HepG2 (cell line): ENCODE measurements around the gene SLIT3. TPM values are rescaled to one million over a fixed set of nuclear protein-coding genes. Genes with fewer than 3 reads are reported as not detected.

ENCODE experiments used
- ATAC-seq: fragments of 200-7000 bp; cut with Tn5 transposase; 3 replicates; pipeline ENCODE4 v1.9.1; 2020; ENCODE audit warnings: mild to moderate bottlenecking, moderate library complexity
- BruUV-seq: library from RNA; stranded (reverse); fragments of 400-500 nt; replicated peaks from 2 replicates; lab custom pipeline; 2021; lab: Mats Ljungman, UMichigan
- CTCF ChIA-PET: fragments of 300-600 bp; formaldehyde crosslinking; extraction: SDS; loops from one replicate; lab custom pipeline; 2021; ENCODE audit warnings: low total read pairs, inconsistent platforms, low intra/inter-chr PET ratio; lab: Yijun Ruan, JAX
- POLR2A ChIA-PET: fragments of 350-600 bp; sonication (Branson Sonifier 250); formaldehyde crosslinking; loops from one replicate; lab custom pipeline; 2020; ENCODE audit warnings: antibody characterized with exemption, inconsistent platforms; lab: Yijun Ruan, JAX
- DNase-seq: peaks from one replicate; pipeline ENCODE4 v3.0.0-alpha.2; 2015; ENCODE audit warnings: low spot score
- FAIRE-seq: peaks from 3 replicates; lab custom pipeline; 2011; peaks lifted over from hg19 to GRCh38; lab: Jason Lieb, UNC
- H2AFZ ChIP-seq: one replicate; pipeline ENCODE4 v1.6.1; 2011; ENCODE audit warnings: low read length, inconsistent platforms
- H3K27ac ChIP-seq: fragments of 300-600 bp; 3 replicates; pipeline ENCODE4 v1.8.0; 2011; ENCODE audit warnings: mixed run types, mild to moderate bottlenecking, mixed read lengths, low read length, inconsistent platforms; ENCODE audit not compliant: insufficient read depth; ENCODE audit errors: extremely low read length
- H3K27me3 ChIP-seq, 2 experiments: fragments of 200-600 bp in 1 of 2; 2 replicates in 1 of 2; 3 replicates in 1 of 2; pipeline versions ENCODE4 v1.6.0 to v1.8.0; 2011; ENCODE audit warnings: low read length in 2 of 2, mild to moderate bottlenecking in 2 of 2, moderate library complexity in 2 of 2, inconsistent platforms in 1 of 2; ENCODE audit not compliant: insufficient read depth in 2 of 2, control insufficient read depth in 1 of 2
- H3K36me3 ChIP-seq, 2 experiments: fragments of 200-600 bp in 1 of 2; replicated peaks in 1 of 2; 2 replicates in 1 of 2; 3 replicates in 1 of 2; pipeline versions ENCODE4 v1.5.1 to v1.8.0; 2011; ENCODE audit warnings: low read length in 2 of 2, inconsistent platforms in 1 of 2; ENCODE audit not compliant: insufficient read depth in 2 of 2, control insufficient read depth in 1 of 2
- H3K4me1 ChIP-seq: 2 replicates; pipeline ENCODE4 v1.5.1; 2012; ENCODE audit warnings: low read length, inconsistent platforms; ENCODE audit not compliant: insufficient read depth
- H3K4me2 ChIP-seq: 2 replicates; pipeline ENCODE4 v1.6.0; 2011; ENCODE audit warnings: low read depth, low read length, inconsistent platforms
- H3K4me3 ChIP-seq, 3 experiments: fragments of 200-600 bp in 1 of 3; sonication (generic), shearing (Covaris generic) in 1 of 3; replicated peaks in 1 of 3; 2 replicates each; pipeline ENCODE4 v1.5.1; 2011 to 2016; ENCODE audit warnings: low read length in 3 of 3, inconsistent platforms in 2 of 3, low read depth in 2 of 3, mild to moderate bottlenecking in 2 of 3, control low read depth in 1 of 3, mixed read lengths in 1 of 3; ENCODE audit not compliant: insufficient read depth in 1 of 3
- H3K79me2 ChIP-seq: one replicate; pipeline ENCODE4 v1.6.1; 2011; ENCODE audit warnings: low read length, inconsistent platforms; ENCODE audit not compliant: insufficient read depth
- H3K9ac ChIP-seq: 2 replicates; pipeline ENCODE4 v1.6.0; 2011; ENCODE audit warnings: mild to moderate bottlenecking, low read depth, low read length, inconsistent platforms; ENCODE audit not compliant: insufficient read depth
- H3K9me3 ChIP-seq: 2 replicates; pipeline ENCODE4 v1.5.1; 2012; ENCODE audit warnings: mild to moderate bottlenecking, low read length
- H4K20me1 ChIP-seq: 2 replicates; pipeline ENCODE4 v1.6.0; 2011; ENCODE audit warnings: inconsistent platforms, mild to moderate bottlenecking, low read length, moderate library complexity; ENCODE audit not compliant: insufficient read depth
- GTF2F1 ChIP-seq: fragments of 150-350 bp; IDR thresholded peaks from 2 replicates; pipeline ENCODE4 v1.6.1; 2014; ENCODE audit warnings: low read length
- MAF1 ChIP-seq: sonication (generic); formaldehyde crosslinking; IDR thresholded peaks from 2 replicates; pipeline ENCODE4 v1.5.0; 2020; ENCODE audit warnings: missing genetic modification reagents, borderline replicate concordance
- ZBTB7A ChIP-seq: sonication (generic); formaldehyde crosslinking; IDR thresholded peaks from 2 replicates; pipeline ENCODE4 v1.8.0; 2022; ENCODE audit warnings: mild to moderate bottlenecking, missing genetic modification reagents
- ZFP36L1 ChIP-seq: sonication (generic); formaldehyde crosslinking; IDR thresholded peaks from 2 replicates; pipeline ENCODE4 v1.8.0; 2022; ENCODE audit warnings: mild to moderate bottlenecking, missing genetic modification reagents, moderate library complexity
- ZNF274 ChIP-seq: sonication (generic); formaldehyde crosslinking; IDR thresholded peaks from 2 replicates; pipeline ENCODE4 v1.5.1; 2020; ENCODE audit warnings: mild to moderate bottlenecking, missing genetic modification reagents
- WGBS: methylation state at CpG from one replicate; pipeline ENCODE4 v1.1.6; 2017; ENCODE audit warnings: low lambda C conversion rate; 5-methylcytosine and 5-hydroxymethylcytosine counted together
- in situ Hi-C: cut with HindIII; loops from 2 replicates; pipeline ENCODE4 v1.10.0; 2017; ENCODE audit warnings: low pct_unique_long_range_greater_than_20kb; ENCODE audit not compliant: extremely low pct_ligation_motif_present
- intact Hi-C: fragments of 100-400 bp; cut with micrococcal nuclease; formaldehyde crosslinking; loops from one replicate; pipeline ENCODE4 v1.10.0; 2022; ENCODE audit not compliant: unreplicated experiment
- polyA plus RNA-seq, 8 experiments: library from polyadenylated mRNA; depleted of rRNA in 3 of 8; stranded (reverse) in 7 of 8; unstranded in 1 of 8; fragments of >200 nt; fragmentation: Illumina TruSeq in 4 of 8; extraction: Trizol in 4 of 8; gene quantifications; 2 replicates each; pipeline versions ENCODE4 v1.2.1 to v1.2.3, GENCODE V29; 2011 to 2016; ENCODE audit warnings: low read depth in 4 of 8, missing spikeins in 1 of 8, mixed read lengths in 1 of 8; ENCODE audit not compliant: insufficient read depth in 1 of 8
- total RNA-seq, 5 experiments: library from RNA; depleted of rRNA; stranded (reverse); fragments of >200 nt; fragmentation: Illumina TruSeq; extraction: Trizol; gene quantifications; 2 replicates each; pipeline ENCODE4 v1.2.3, GENCODE V29; 2016; ENCODE audit warnings: low read depth in 1 of 5
- TF ChIP-seq, protein P1 (sequence below): sonication (generic); formaldehyde crosslinking; IDR thresholded peaks from 2 replicates; pipeline ENCODE4 v1.4.0; 2020; ENCODE audit warnings: missing genetic modification reagents, borderline replicate concordance

SLIT3 gene
- total and polyA plus RNA-seq, 2 of the 13 experiments (the other 11 are each of a cell fraction or from before 2014, with no cell fraction given), result not detected

DNA sequence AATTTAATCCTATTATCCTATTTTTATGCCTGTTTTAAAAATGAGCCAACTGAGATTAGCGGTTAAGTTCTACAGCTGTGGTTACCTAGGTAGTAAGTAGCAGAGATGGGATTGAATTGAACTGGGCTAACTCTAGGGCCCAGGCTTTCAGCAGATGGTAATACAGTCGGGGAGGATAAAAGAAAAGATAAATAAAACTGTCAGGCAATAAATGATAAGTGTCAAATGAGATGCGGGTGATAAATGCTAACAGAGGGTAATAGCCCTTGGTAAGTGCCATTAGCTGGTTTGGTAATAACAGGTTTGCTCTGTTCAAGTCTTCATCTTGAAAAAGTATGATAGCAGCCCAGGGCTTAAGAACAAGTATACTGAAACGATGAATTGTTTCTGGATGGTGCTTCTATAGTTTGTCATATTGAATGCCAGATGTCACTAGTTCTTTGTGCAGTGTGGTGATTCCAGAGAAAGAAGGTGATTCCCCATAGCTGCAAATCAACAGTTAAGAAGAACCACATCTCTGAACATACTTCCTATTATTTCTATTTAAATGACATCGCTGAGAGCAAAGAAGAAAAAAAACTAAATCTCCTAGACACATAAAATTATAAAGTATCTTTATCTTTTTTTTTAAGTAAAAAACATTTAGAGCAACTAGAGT lies 360.9 kb downstream of the SLIT3 start:
- Histone ChIP-seq H3K27ac (no peak overlapping the region), H3K4me3 (no peak overlapping the region), H2AFZ (no peak overlapping the region), H3K79me2 (no peaks in the 10 kb centered on the region), H3K4me1 (no peaks in the 10 kb centered on the region), H4K20me1 (no peaks in the 10 kb centered on the region), H3K9ac (no peak overlapping the region), H3K9me3 (no peaks in the 10 kb centered on the region), H3K4me2 (no peak overlapping the region), H3K27me3 (peaks cover 0 to 9% of the 10 kb centered on the region in 2 experiments; a peak in 2 of 5 replicates), H3K36me3 (no peaks in the 10 kb centered on the region)
- BruUV-seq, result no TSS peak
- WGBS, result 24% methylated on average over 5 of the region's 5 CpGs
- ChIA-PET CTCF (no interaction called here), POLR2A (no interaction called here)
- TF ChIP-seq ZFP36L1 (CRISPR knock-in tag) (no peak), ZNF274 (CRISPR knock-in tag) (no peak), GTF2F1 (no peak), MAF1 (CRISPR knock-in tag) (no peak), ZBTB7A (CRISPR knock-in tag) (no peak)
- TF ChIP-seq, protein P1, sequence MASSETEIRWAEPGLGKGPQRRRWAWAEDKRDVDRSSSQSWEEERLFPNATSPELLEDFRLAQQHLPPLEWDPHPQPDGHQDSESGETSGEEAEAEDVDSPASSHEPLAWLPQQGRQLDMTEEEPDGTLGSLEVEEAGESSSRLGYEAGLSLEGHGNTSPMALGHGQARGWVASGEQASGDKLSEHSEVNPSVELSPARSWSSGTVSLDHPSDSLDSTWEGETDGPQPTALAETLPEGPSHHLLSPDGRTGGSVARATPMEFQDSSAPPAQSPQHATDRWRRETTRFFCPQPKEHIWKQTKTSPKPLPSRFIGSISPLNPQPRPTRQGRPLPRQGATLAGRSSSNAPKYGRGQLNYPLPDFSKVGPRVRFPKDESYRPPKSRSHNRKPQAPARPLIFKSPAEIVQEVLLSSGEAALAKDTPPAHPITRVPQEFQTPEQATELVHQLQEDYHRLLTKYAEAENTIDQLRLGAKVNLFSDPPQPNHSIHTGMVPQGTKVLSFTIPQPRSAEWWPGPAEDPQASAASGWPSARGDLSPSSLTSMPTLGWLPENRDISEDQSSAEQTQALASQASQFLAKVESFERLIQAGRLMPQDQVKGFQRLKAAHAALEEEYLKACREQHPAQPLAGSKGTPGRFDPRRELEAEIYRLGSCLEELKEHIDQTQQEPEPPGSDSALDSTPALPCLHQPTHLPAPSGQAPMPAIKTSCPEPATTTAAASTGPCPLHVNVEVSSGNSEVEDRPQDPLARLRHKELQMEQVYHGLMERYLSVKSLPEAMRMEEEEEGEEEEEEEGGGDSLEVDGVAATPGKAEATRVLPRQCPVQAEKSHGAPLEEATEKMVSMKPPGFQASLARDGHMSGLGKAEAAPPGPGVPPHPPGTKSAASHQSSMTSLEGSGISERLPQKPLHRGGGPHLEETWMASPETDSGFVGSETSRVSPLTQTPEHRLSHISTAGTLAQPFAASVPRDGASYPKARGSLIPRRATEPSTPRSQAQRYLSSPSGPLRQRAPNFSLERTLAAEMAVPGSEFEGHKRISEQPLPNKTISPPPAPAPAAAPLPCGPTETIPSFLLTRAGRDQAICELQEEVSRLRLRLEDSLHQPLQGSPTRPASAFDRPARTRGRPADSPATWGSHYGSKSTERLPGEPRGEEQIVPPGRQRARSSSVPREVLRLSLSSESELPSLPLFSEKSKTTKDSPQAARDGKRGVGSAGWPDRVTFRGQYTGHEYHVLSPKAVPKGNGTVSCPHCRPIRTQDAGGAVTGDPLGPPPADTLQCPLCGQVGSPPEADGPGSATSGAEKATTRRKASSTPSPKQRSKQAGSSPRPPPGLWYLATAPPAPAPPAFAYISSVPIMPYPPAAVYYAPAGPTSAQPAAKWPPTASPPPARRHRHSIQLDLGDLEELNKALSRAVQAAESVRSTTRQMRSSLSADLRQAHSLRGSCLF (CRISPR knock-in tag), result no peak
- ATAC-seq (no peak), FAIRE-seq (no peak), DNase-seq (no peak)
- intact Hi-C loops (no loop called here), in situ Hi-C loops (no loop called here)
